T-helper 17 cell (primary cell): Measurements from ENCODE around the gene CASK. TPM values are rescaled to one million over a fixed set of nuclear protein-coding genes. Genes with fewer than 3 reads are reported as not detected.

Experiments used
- ATAC-seq: fragments of 150-1000 bp; cut with Tn5 transposase; 2 replicates; pipeline ENCODE4 v1.10.0; 2021; ENCODE audit warnings: mild to moderate bottlenecking, moderate library complexity
- DNase-seq, 3 donors: peaks; one replicate each; pipeline versions ENCODE4 v3.0.0 to v3.0.0-alpha.2; 2020 to 2021
- H3K9me3 ChIP-seq: one replicate; pipeline ENCODE4 v1.7.0; 2013; ENCODE audit warnings: low read length, mild to moderate bottlenecking; ENCODE audit not compliant: control insufficient read depth, poor library complexity, severe bottlenecking
- H3K27ac Mint-ChIP-seq: one replicate; pipeline ENCODE4 v1.8.0; 2022; ENCODE audit warnings: mild to moderate bottlenecking, moderate library complexity, mixed read lengths
- H3K27me3 Mint-ChIP-seq: one replicate; pipeline ENCODE4 v1.8.0; 2022; ENCODE audit warnings: mixed read lengths
- H3K36me3 Mint-ChIP-seq: one replicate; pipeline ENCODE4 v1.8.0; 2022; ENCODE audit warnings: low read depth, mixed read lengths
- H3K4me1 Mint-ChIP-seq: one replicate; pipeline ENCODE4 v1.8.0; 2022; ENCODE audit warnings: mild to moderate bottlenecking, mixed read lengths
- H3K4me3 Mint-ChIP-seq: one replicate; pipeline ENCODE4 v1.8.0; 2022; ENCODE audit warnings: mild to moderate bottlenecking, moderate library complexity, mixed read lengths
- total RNA-seq, 4 donors: library from RNA in 2 of 4; stranded (reverse) in 2 of 4; gene quantifications; one replicate each; pipeline ENCODE4 v1.2.3 and lab custom pipeline; 2022 to 2026

The CASK gene
- total RNA-seq, 2 donors from 2014 or later, result 99.9 to 107 TPM

DNA sequence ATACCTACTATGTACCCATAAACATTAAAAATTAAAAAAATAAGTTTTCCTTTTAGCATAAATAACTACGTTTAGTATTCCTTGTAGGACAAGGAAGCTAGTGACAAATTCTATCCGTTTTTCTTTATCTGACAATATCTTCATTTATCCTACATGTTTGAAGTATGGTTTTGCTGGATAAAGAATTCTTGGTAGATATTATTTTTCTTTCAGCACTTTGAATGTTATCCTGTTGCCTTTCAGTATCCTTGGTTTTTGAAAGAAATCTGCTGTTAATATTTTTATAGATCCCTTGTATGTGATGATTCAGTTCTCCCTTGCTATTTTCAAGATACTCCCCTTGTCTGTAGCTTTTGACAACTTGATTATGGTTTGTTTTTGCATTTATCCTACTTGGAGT lies 76.6 kb downstream of the CASK start:
- Mint-ChIP-seq H3K4me3 (no peak overlapping the region), H3K27me3 (no peaks in the 10 kb centered on the region), H3K27ac (no peak overlapping the region), H3K36me3 (peaks cover 7% of the 10 kb centered on the region), H3K4me1 (no peaks in the 10 kb centered on the region)
- ATAC-seq (no peak), DNase-seq (no peak)
- peaks cover 2% of the 10 kb centered on the region for H3K9me3 ChIP-seq

DNA sequence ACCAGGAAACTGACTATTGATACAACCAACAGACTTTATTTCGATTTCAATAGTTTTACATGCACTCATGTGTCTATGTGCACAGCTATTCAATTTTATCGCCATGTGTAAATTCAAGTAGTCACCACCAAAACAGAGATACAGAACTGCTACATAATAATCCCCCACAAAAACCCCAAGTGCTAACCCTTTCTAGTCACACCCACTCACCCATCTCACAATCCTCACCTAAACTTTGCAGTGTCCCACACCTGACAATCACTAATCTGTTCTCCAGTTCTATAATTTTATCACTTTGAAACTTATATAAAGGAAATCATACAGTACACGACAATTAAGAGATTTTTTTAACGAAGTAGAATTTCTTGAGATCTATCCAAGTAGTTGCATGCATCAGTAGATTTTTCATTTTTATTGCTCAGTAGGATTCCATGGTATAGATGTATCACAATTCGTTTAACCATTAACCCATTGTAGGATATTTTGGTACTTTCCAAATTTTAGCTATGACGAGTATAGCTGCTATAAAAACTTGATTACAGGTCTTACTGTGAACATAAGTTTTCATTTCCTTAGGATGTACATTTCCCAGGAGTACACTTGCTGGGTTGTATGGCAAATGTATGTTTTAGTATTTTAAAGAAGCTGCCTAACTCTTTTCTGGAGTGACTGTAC lies 85.9 kb downstream of the CASK start:
- DNase-seq (no peak), ATAC-seq (no peak)
- Mint-ChIP-seq H3K27me3 (no peaks in the 10 kb centered on the region), H3K36me3 (no peaks in the 10 kb centered on the region), H3K4me1 (peaks cover 4% of the 10 kb centered on the region), H3K27ac (peak overlapping the region; percentile 67), H3K4me3 (no peak overlapping the region)
- H3K9me3 ChIP-seq, result peaks cover 2% of the 10 kb centered on the region

DNA sequence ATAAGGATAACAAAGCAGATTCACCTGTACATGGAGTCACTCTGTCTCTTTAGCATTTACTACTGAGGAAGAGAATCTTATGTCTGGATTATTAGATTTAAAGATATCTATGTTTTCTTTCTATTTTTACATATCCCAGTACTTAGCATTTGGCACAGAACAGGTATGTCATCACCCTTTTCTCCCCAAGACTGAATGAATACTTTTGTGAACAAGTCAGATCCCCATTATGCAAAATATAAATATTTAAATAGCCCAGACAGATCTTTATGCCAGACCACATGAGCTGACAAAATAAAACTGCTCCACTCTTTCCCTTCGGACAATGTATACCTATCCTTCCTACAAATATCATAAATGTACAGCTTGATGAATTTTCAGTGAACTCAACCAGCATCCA lies 94.5 kb downstream of the CASK start:
- Mint-ChIP-seq H3K27me3 (no peaks in the 10 kb centered on the region), H3K27ac (peak overlapping the region; percentile 39), H3K4me1 (peaks cover 9% of the 10 kb centered on the region), H3K36me3 (no peaks in the 10 kb centered on the region), H3K4me3 (no peak overlapping the region)
- ATAC-seq, result no peak
- H3K9me3 ChIP-seq, result no peaks in the 10 kb centered on the region
- no peak for DNase-seq

DNA sequence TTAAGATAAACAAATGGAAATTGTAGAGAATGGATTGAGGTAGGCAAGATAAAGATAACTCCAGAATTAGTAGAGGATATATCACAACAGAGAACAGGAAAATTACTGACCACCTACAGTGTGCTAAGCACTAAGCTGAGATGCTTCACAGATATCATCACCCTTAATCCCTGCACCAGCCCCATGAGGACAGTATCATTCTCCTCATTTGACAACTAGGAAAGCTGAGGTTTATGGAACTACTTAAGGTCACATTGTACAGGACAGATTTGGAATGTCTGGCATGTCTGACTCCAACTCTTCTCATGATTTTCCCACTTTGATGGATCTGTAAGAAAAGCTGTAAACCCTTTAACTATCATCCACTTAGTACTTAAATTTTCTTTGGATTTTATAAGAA lies 95.5 kb downstream of the CASK start:
- Mint-ChIP-seq H3K27ac (peak overlapping the region; percentile 39), H3K36me3 (peaks cover 2% of the 10 kb centered on the region), H3K4me1 (peaks cover 9% of the 10 kb centered on the region), H3K27me3 (no peaks in the 10 kb centered on the region), H3K4me3 (no peak overlapping the region)
- DNase-seq (no peak), ATAC-seq (no peak)
- H3K9me3 ChIP-seq, result no peaks in the 10 kb centered on the region

DNA sequence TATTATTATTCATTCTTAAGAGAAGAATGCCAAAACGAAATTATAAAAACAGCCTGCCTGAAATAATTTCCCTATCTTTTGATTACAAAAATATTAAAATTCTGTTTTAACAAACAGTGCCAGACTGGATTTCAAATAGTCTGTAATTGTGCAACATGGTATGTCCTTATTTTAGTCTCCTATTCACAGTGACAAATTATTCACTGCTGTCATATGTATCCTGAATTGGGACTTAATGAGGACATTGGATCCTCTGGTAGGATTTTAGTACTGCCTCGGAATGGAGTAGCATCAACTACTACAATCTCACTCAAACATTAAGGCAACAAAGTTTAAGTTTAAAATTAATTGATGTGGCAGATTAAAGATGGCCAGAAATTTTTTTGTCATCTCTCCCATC lies 97.6 kb downstream of the CASK start:
- ATAC-seq (no peak), DNase-seq (no peak)
- Mint-ChIP-seq H3K4me3 (no peak overlapping the region), H3K27ac (no peak overlapping the region), H3K27me3 (no peaks in the 10 kb centered on the region), H3K4me1 (peaks cover 4% of the 10 kb centered on the region), H3K36me3 (peaks cover 2% of the 10 kb centered on the region)
- no peaks in the 10 kb centered on the region for H3K9me3 ChIP-seq

DNA sequence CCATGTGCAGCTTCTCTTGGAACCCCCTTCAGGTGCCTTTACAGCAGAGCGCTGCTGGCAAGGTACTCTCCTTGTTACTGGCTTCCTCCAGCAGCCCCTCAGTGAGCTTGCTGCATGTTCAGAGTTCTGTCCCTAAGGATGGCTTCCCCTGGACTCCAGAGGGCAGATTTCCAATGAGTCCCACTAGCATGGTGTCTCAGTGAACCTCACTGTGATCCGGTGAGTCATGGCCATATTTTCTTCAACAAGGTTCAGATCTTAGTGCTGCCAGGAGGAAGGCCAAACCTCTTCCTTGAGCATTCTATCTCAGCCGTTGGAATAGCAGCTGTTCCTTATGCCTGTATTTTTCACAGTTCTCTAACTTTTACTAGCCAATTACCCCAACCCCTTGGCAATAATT lies 98.8 kb downstream of the CASK start:
- Mint-ChIP-seq H3K4me3 (no peak overlapping the region), H3K27ac (no peak overlapping the region), H3K27me3 (no peaks in the 10 kb centered on the region), H3K4me1 (peaks cover 4% of the 10 kb centered on the region), H3K36me3 (peaks cover 2% of the 10 kb centered on the region)
- H3K9me3 ChIP-seq, result no peaks in the 10 kb centered on the region
- ATAC-seq (no peak), DNase-seq (no peak)

DNA sequence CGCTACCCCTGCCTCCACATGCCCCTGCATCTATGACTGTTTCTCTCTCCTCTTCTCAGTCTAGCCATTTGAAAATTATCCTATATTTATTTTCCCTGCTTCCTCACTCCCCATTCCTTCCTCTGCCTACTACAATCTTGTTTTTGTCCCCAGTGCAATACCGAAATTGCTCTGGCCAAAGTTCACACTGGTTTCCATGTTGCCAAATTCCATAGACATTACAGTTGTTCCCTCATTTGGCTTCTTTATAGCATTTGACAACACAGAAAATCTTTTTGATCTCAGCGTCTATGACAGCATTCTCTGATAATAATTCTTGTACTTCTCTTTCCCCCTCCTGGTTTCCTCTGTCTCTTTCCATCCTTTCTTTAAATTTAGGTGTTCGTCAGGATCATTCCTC lies 100.0 kb downstream of the CASK start:
- no peaks in the 10 kb centered on the region for H3K27me3 Mint-ChIP-seq
- DNase-seq, result no peak
- no peak overlapping the region for H3K4me3 Mint-ChIP-seq
- no peak overlapping the region for H3K27ac Mint-ChIP-seq
- no peaks in the 10 kb centered on the region for H3K4me1 Mint-ChIP-seq
- H3K36me3 Mint-ChIP-seq, result peaks cover 2% of the 10 kb centered on the region
- ATAC-seq, result no peak
- H3K9me3 ChIP-seq, result no peaks in the 10 kb centered on the region

DNA sequence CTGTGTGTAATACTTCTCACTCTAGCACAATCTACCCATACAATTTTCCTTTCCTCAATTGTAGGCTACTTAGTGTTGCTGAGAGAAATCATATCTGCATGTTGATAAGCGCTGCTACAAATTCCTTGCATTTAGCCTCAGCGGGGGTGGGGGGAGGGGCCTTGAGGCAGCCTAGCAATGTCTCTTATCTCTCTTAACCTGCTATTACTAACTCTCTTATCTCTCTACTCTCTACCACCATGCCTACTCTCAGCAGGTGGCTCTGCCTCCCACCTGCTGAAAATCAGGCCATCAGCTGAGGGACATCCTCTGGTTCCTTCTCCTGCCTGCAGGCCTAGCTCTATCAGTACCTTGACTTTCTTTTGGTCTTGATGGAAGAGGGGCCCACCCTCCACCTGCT lies 100.5 kb downstream of the CASK start:
- H3K9me3 ChIP-seq, result no peaks in the 10 kb centered on the region
- H3K4me1 Mint-ChIP-seq, result no peaks in the 10 kb centered on the region
- H3K27me3 Mint-ChIP-seq, result no peaks in the 10 kb centered on the region
- H3K4me3 Mint-ChIP-seq, result no peak overlapping the region
- ATAC-seq (no peak), DNase-seq (no peak)
- H3K36me3 Mint-ChIP-seq, result peaks cover 2% of the 10 kb centered on the region
- no peak overlapping the region for H3K27ac Mint-ChIP-seq

DNA sequence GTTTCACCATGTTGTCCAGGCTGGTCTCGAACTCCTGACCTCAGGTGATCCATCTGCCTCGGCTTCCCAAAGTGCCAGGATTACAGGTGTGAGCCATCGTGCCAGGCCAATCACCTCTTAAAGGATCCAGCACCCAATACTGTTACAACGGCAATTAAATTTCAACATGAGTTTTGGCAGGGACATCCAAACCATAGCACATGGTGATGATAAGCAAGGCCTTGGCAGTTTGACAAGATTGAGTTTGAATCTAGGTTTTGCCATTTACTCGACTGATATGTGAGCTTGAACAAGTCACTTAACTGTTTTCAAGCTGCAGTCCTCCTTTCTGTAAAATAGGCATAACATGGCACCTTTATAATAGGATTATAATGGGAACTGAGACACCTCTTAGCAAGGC lies 115.3 kb downstream of the CASK start:
- no peak overlapping the region for H3K4me3 Mint-ChIP-seq
- peaks cover 14% of the 10 kb centered on the region for H3K4me1 Mint-ChIP-seq
- DNase-seq (no peak), ATAC-seq (no peak)
- no peaks in the 10 kb centered on the region for H3K27me3 Mint-ChIP-seq
- no peaks in the 10 kb centered on the region for H3K9me3 ChIP-seq
- H3K36me3 Mint-ChIP-seq, result no peaks in the 10 kb centered on the region
- no peak overlapping the region for H3K27ac Mint-ChIP-seq

DNA sequence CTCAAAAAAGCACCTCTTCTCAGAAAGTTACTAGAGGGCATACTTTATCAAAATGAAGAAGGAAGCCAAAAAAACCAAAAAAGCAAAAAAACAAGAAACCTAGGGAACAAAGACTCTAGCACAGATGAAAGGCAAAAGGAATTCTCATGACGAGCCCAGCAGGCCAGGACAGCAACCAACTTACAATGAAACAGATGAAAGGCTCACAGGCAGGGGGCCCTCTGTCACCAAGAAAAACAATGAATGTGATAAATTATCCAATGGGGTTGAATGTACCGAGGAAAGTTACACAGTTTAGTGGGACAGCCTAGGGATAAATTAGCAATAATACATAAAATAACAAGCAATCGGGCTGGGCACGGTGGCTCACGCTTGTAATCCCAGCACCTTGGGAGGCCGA lies 120.4 kb downstream of the CASK start:
- ATAC-seq (no peak), DNase-seq (no peak)
- H3K36me3 Mint-ChIP-seq, result peaks cover 5% of the 10 kb centered on the region
- no peaks in the 10 kb centered on the region for H3K9me3 ChIP-seq
- peaks cover 19% of the 10 kb centered on the region for H3K4me1 Mint-ChIP-seq
- no peaks in the 10 kb centered on the region for H3K27me3 Mint-ChIP-seq
- no peak overlapping the region for H3K4me3 Mint-ChIP-seq
- H3K27ac Mint-ChIP-seq, result no peak overlapping the region

DNA sequence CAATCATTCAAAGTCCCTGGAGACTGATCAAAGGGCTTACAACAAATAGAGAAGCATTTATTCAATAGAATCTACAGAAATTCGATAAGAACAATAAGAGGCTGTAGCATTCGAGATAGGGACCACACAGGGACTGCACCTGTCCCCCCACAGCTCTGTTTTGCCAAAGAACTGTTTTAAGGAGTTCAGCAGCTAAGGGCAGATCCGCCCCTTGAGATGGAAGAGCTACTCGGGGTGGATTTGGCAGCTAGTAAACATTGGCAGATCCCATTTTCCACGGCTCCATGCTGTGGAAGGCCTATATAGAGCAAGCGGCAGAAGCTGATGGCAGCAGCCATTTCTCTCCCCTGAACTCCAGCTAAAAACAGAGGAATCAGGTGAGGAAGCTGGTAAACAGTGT lies 123.7 kb downstream of the CASK start:
- no peaks in the 10 kb centered on the region for H3K9me3 ChIP-seq
- Mint-ChIP-seq H3K36me3 (peaks cover 5% of the 10 kb centered on the region), H3K4me3 (no peak overlapping the region), H3K27me3 (no peaks in the 10 kb centered on the region), H3K4me1 (peaks cover 20% of the 10 kb centered on the region), H3K27ac (peak overlapping the region; percentile 24)
- ATAC-seq (no peak), DNase-seq (no peak)

DNA sequence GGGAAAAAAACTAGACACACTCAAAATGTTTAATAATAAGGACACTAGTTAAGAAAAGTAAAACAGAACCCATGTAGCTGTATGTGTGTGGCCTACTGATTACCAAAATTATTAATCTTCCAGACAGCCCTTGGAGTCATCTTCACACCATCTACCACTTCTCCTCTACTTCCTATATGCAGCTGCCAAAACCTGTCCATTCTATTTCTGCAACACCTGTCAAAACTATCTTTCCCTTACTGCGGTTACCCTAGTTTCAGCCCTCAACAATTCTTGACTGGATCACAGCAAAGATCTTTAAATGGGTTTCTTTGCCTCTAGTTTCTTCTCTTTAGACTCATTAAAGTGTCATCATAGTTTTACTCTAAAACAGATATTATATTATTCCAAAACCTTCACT lies 126.8 kb downstream of the CASK start:
- ATAC-seq, result no peak
- no peak for DNase-seq
- Mint-ChIP-seq H3K27ac (peak overlapping the region; percentile 81), H3K4me3 (no peak overlapping the region), H3K27me3 (no peaks in the 10 kb centered on the region), H3K4me1 (peaks cover 18% of the 10 kb centered on the region), H3K36me3 (no peaks in the 10 kb centered on the region)
- H3K9me3 ChIP-seq, result no peaks in the 10 kb centered on the region

DNA sequence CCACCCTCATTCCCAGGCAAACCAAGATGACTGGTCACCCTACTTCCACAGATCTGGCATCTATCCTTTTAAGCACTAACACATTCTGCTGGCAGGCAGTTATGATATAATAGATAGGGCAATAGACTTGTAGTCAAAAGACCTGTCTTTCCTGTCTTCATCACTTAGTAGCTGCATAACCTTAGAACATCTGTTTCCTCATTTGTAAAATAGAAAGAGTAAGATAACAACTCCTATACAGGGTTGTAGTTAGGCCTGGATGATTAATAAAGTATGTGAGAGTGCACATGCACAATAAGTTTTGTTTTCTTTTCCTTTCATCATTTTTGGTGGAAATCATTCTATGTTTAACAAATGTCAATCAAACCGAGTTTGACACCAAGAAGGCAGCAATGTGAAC lies 127.3 kb downstream of the CASK start:
- Mint-ChIP-seq H3K27me3 (no peaks in the 10 kb centered on the region), H3K4me3 (no peak overlapping the region), H3K4me1 (peaks cover 16% of the 10 kb centered on the region), H3K27ac (no peak overlapping the region), H3K36me3 (no peaks in the 10 kb centered on the region)
- no peak for ATAC-seq
- DNase-seq, result no peak
- H3K9me3 ChIP-seq, result no peaks in the 10 kb centered on the region

DNA sequence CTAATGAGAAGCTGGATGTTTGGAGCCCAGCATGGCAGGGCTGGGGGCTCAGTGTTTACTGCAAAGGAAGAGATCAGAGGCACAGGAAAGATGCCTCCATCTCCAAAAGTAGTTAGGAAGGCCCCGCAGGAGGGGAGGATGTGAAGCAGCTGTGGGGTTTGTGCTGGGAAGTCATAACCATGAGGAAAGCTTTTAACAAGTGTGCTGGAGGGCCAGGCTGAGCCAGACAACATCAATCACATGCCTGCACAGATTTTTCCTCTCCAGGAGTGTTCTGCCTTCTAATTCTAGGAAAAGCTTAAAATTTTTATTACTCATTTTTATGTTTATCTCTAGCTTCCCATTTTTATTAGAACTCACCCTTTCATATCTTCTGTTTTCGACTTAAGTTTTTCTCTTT lies 134.0 kb downstream of the CASK start:
- DNase-seq (no peak), ATAC-seq (no peak)
- Mint-ChIP-seq H3K27ac (peak overlapping the region; percentile 63), H3K4me3 (no peak overlapping the region), H3K36me3 (no peaks in the 10 kb centered on the region), H3K4me1 (peaks cover 10% of the 10 kb centered on the region), H3K27me3 (no peaks in the 10 kb centered on the region)
- no peaks in the 10 kb centered on the region for H3K9me3 ChIP-seq
